RWPE1 (cell line): ENCODE measurements around the gene CNTNAP2.

Experiments used
- CTCF ChIA-PET: fragments of 350-600 bp; sonication (Branson Sonifier 250); formaldehyde crosslinking; extraction: SDS; loops from one replicate; lab custom pipeline; 2021; lab: Yijun Ruan, JAX
- POLR2A ChIA-PET: fragments of 400-600 bp; formaldehyde crosslinking; extraction: SDS; loops from one replicate; lab custom pipeline; 2020; ENCODE audit warnings: antibody characterized with exemption; ENCODE audit not compliant: low non-redundant PET; lab: Yijun Ruan, JAX
- DNase-seq: peaks from one replicate; pipeline ENCODE4 v3.0.0; 2012; ENCODE audit warnings: low spot score
- H3K27ac ChIP-seq: fragments of 450-650 bp; 2 replicates; pipeline ENCODE4 v1.5.1; 2017
- TF ChIP-seq, protein P1 (sequence below): fragments of 450-650 bp; conservative IDR thresholded peaks from 2 replicates; pipeline ENCODE4 v1.5.1; 2017; ENCODE audit warnings: low read depth, mild to moderate bottlenecking

Gene CNTNAP2

DNA sequence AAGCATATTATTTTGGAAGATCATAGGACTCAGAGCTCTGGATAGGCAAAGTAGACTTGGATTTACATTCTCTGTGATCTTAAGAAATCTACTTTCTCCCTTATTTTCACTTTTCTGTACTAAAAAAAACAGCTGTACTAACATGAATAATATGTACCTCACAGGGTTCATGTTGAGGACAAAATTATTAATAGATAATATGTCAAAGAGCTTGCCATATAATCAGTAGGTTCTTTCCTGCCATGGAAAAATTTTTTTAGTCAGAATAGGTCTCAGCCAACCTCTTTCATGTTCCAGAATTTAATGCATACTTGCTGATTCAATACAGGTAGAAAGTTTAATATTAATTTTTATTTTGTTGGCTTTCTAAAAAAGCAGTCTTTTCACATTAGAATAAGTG, 1693.7 kb downstream of the CNTNAP2 start:
- no peak for DNase-seq
- POLR2A ChIA-PET: no interaction called here
- TF ChIP-seq, protein P1, sequence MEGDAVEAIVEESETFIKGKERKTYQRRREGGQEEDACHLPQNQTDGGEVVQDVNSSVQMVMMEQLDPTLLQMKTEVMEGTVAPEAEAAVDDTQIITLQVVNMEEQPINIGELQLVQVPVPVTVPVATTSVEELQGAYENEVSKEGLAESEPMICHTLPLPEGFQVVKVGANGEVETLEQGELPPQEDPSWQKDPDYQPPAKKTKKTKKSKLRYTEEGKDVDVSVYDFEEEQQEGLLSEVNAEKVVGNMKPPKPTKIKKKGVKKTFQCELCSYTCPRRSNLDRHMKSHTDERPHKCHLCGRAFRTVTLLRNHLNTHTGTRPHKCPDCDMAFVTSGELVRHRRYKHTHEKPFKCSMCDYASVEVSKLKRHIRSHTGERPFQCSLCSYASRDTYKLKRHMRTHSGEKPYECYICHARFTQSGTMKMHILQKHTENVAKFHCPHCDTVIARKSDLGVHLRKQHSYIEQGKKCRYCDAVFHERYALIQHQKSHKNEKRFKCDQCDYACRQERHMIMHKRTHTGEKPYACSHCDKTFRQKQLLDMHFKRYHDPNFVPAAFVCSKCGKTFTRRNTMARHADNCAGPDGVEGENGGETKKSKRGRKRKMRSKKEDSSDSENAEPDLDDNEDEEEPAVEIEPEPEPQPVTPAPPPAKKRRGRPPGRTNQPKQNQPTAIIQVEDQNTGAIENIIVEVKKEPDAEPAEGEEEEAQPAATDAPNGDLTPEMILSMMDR: no peak
- no peak overlapping the region for H3K27ac ChIP-seq
- CTCF ChIA-PET: no interaction called here

DNA sequence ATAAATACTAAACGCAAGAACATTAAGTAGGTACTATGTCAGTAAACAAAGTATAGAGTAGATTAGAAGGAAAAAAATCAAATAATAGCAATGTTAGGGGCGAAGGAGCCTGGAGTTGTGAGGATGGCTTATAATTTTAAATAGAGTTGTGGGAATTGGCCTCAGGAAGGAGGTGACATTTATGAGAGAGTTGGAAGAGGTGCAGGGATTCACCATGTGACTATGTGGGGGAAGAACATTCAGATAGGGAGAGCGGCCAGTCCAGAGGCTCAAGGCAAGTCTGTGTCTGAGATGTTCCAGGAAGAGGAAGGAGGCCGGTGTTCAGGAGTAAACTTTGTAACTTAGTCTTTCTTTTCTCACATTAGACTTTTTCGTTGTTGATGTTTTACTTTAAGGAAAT, 1695.3 kb downstream of the CNTNAP2 start:
- H3K27ac ChIP-seq: no peak overlapping the region
- ChIA-PET CTCF (no interaction called here), POLR2A (no interaction called here)
- TF ChIP-seq, protein P1: no peak
- no peak for DNase-seq

DNA sequence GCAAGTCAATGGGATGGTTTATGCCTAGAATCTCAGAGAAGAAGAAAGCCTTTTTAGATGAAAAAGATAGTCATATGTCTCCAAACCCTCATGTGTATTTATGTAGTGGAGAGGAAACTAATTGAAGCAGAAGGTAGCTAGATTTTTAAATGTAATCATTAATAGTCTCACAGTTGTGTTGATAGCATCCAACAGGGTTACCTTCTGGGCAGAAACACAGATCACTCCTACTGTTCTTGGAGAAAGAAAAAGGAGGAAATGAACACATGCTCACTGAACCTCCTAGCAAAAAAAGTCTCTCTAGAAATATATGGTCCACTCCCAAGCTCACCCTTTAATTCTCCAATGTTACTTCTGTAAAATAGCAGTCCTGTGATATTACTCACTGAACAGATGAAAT, 1696.7 kb downstream of the CNTNAP2 start:
- POLR2A ChIA-PET: no interaction called here
- CTCF ChIA-PET: no interaction called here

DNA sequence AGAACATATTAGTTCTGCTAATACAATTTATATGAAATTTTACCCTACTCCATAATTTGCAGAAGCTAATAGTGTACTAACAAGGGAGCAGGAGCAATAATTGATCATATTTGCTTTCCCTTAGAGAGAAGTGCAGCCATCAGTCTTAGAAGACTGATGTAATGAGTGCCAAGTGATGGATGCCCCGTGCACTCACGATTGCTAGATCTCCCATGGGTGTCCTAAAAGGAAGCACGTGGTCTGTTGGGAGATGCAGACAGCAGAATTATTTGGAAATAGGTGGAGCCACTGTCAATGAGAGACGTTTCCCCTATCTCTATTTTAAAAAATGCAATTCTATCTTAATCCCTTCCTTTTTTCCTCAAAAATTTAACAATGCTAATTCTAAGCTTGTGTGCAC, 1701.7 kb downstream of the CNTNAP2 start:
- DNase-seq: no peak
- POLR2A ChIA-PET: no interaction called here
- TF ChIP-seq, protein P1: no peak
- CTCF ChIA-PET: no interaction called here
- no peak overlapping the region for H3K27ac ChIP-seq

More for the DNA sequence above, 1696.7 kb downstream of the CNTNAP2 start:
- no peak for DNase-seq
- no peak overlapping the region for H3K27ac ChIP-seq
- TF ChIP-seq, protein P1: no peak

DNA sequence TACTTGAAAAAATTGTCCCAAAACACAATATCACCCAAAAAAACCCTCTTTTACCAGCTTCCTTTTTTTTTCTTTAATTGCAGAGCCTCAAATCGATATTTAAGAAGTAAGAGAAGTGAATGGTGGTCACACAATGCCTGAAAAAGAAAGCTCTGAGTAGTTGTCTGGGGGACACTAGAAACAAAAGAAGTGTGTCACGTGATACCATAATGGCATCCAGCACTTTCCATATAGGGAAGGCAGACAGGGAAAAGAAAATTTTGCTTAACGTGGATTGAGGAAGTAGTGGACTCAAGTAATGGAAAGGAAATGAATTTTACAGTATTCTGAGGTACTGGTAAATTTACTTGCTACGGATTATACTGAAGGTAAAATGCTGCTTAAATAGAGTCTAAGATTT, 1708.1 kb downstream of the CNTNAP2 start:
- no peak overlapping the region for H3K27ac ChIP-seq
- CTCF ChIA-PET: no interaction called here
- POLR2A ChIA-PET: no interaction called here
- no peak for DNase-seq
- TF ChIP-seq, protein P1: no peak

DNA sequence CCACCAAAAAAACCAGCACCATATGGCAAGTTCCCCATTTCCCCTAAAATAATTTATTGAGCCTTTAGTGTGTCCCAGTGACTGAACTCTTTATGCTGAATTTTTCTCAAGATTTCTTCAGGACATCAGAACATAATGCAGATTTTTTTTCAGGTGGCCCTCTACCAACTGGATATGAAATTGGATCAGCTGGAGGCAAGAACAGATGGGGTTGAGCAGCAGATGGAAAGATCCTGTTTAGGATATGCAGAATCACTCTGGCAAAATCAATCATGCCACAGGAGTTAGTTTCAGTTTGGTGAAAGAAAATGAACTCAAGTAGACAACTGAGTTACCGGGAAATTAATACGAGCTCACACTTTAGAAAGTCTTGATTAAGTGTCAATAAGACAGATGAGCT, 1712.4 kb downstream of the CNTNAP2 start:
- POLR2A ChIA-PET: no interaction called here
- H3K27ac ChIP-seq: no peak overlapping the region
- CTCF ChIA-PET: no interaction called here
- TF ChIP-seq, protein P1: no peak
- DNase-seq: no peak

DNA sequence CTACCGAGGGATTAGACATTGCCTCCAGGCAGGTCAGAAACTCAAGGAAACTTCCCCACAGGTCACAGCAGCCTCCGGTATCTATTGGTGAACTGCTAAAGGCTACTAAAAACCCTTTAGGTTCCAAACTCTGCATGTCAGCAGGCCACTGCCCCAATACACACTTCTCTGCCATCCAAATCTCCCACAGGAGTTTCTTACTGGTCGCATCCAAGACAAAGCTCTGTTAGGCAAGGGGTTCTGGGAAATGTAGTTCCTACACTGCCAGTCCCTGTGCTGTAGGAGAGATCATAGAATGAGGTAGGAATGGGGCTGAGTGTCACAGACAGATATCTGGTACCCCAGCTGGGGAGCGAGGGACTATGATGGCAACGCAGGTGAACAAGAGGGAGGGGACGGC, 1717.0 kb downstream of the CNTNAP2 start:
- no peak overlapping the region for H3K27ac ChIP-seq
- ChIA-PET CTCF (no interaction called here), POLR2A (no interaction called here)
- no peak for DNase-seq
- TF ChIP-seq, protein P1: no peak
